A673 (cell line): Measurements from ENCODE around the gene ARMC12.

Experiments
- EZH2 ChIP-seq: fragments of 200-600 bp; sonication (generic); IDR thresholded peaks from 2 replicates; pipeline ENCODE4 v1.6.1; 2017; ENCODE audit warnings: borderline replicate concordance, low read depth, mild to moderate bottlenecking, mixed read lengths, antibody characterized with exemption, low read length; ENCODE audit not compliant: poor library complexity, severe bottlenecking
- TF ChIP-seq, protein P1 (sequence below): fragments of 300-800, 200-600 bp; sonication (generic); conservative IDR thresholded peaks from 2 replicates; pipeline ENCODE4 v1.5.1; 2017; ENCODE audit warnings: low read depth, mild to moderate bottlenecking, antibody characterized with exemption, low read length, moderate library complexity, mixed read lengths

DNA sequence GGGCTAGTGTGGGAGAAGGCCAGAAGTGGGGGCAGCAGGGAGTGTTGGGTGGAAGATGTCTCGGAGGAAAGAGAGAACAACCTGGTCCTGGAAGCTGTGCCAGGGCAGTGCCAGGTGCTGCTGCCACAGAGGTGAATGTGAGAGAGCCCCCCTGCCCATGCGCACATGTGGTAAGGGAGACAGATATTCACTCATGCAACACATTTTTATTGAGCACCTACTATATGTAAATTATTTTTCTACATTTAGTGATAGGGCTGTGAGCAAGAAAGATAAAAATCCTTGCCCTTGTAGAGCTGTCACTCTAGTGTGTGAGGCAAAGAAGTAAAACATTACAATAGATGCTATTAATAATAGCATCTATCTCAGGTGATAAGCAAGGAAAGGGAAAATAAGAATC, 44.5 kb downstream of the ARMC12 start:
- TF ChIP-seq, protein P1, sequence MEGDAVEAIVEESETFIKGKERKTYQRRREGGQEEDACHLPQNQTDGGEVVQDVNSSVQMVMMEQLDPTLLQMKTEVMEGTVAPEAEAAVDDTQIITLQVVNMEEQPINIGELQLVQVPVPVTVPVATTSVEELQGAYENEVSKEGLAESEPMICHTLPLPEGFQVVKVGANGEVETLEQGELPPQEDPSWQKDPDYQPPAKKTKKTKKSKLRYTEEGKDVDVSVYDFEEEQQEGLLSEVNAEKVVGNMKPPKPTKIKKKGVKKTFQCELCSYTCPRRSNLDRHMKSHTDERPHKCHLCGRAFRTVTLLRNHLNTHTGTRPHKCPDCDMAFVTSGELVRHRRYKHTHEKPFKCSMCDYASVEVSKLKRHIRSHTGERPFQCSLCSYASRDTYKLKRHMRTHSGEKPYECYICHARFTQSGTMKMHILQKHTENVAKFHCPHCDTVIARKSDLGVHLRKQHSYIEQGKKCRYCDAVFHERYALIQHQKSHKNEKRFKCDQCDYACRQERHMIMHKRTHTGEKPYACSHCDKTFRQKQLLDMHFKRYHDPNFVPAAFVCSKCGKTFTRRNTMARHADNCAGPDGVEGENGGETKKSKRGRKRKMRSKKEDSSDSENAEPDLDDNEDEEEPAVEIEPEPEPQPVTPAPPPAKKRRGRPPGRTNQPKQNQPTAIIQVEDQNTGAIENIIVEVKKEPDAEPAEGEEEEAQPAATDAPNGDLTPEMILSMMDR, result no peak
- no peak for TF ChIP-seq EZH2
